Breast epithelium (tissue), 4 donors: Measurements from ENCODE around the gene SMARCA4. TPM values are rescaled to one million over a fixed set of nuclear protein-coding genes. Genes with fewer than 3 reads are reported as not detected.
A peak's percentile ranks its signal among the peaks of the same experiment; 100 is the strongest.
"Not testable (repeated sequence)": the region's sequence is repeated elsewhere in the genome, so short reads cannot be mapped to it uniquely, and the experiment has no call there.

Experiments
- DNase-seq, 2 donors: peaks; one replicate each; pipeline ENCODE4 v3.0.0-alpha.2; 2019; ENCODE audit warnings: low spot score in 2 of 2
- H3K27ac ChIP-seq, 2 donors: fragments of 200-600 bp; sonication (generic) in 1 of 2; one replicate each; pipeline ENCODE4 v1.5.1; 2016 to 2019; ENCODE audit warnings: mild to moderate bottlenecking in 1 of 2
- H3K27me3 ChIP-seq, 2 donors: fragments of 200-600 bp; sonication (generic) in 1 of 2; one replicate each; pipeline versions ENCODE4 v1.5.1 to v1.6.0; 2017 to 2019; ENCODE audit warnings: control low read depth in 1 of 2, mild to moderate bottlenecking in 1 of 2
- H3K36me3 ChIP-seq: fragments of 200-600 bp; one replicate; pipeline ENCODE4 v1.5.1; 2019
- H3K4me1 ChIP-seq, 2 donors: fragments of 200-600 bp; sonication (generic); one replicate each; pipeline ENCODE4 v1.5.1; 2016 to 2019; ENCODE audit warnings: control low read depth in 1 of 2
- H3K4me3 ChIP-seq, 3 donors: fragments of 200-600 bp; sonication (generic); 1 replicate in 2 of 3; 2 replicates in 1 of 3; pipeline ENCODE4 v1.5.1; 2016 to 2019; ENCODE audit warnings: mild to moderate bottlenecking in 3 of 3, moderate library complexity in 2 of 3
- H3K9me3 ChIP-seq, 2 donors: fragments of 200-600 bp; sonication (generic) in 1 of 2; one replicate each; pipeline ENCODE4 v1.5.1; 2016 to 2019; ENCODE audit warnings: control low read depth in 1 of 2
- POLR2A ChIP-seq: fragments of 450-650 bp; IDR thresholded peaks from one replicate; pipeline ENCODE4 v1.6.1; 2016; ENCODE audit warnings: antibody characterized with exemption, mild to moderate bottlenecking, moderate library complexity
- POLR2AphosphoS5 ChIP-seq, 3 donors: sonication (generic); formaldehyde crosslinking; IDR thresholded peaks; one replicate each; pipeline ENCODE4 v1.6.1; 2017; ENCODE audit warnings: antibody characterized with exemption in 3 of 3
- intact Hi-C: fragments of 100-400 bp; cut with DNase I; formaldehyde crosslinking; loops from one replicate; pipeline ENCODE4 v1.15.1; 2023; ENCODE audit warnings: low total_unique reads
- total RNA-seq, 3 donors: library from RNA; depleted of rRNA; stranded (reverse); fragments of >200 nt; gene quantifications; one replicate each; pipeline ENCODE4 v1.1.0, GENCODE V29; 2016
- TF ChIP-seq, protein P1 (sequence below), 3 donors: fragments of 450-650 bp; IDR thresholded peaks; one replicate each; pipeline ENCODE4 v1.5.1; 2016 to 2017; ENCODE audit warnings: antibody characterized with exemption in 3 of 3, mild to moderate bottlenecking in 3 of 3, moderate library complexity in 3 of 3

Gene SMARCA4
- total RNA-seq, 3 donors from 2014 or later = 36.8 to 78.3 (median 72.4) TPM

GRCh38 chr19:11073568-11073967 is 112.7 kb downstream of the SMARCA4 start:
- no peaks in the 10 kb centered on the region for H3K9me3 ChIP-seq
- intact Hi-C loops = no loop called here
- DNase-seq = no peak
- no peaks in the 10 kb centered on the region for H3K27me3 ChIP-seq
- no peak overlapping the region for H3K4me3 ChIP-seq
- TF ChIP-seq POLR2AphosphoS5 (IDR thresholded peaks at IDR 0.05) = no peak
- TF ChIP-seq, protein P1, sequence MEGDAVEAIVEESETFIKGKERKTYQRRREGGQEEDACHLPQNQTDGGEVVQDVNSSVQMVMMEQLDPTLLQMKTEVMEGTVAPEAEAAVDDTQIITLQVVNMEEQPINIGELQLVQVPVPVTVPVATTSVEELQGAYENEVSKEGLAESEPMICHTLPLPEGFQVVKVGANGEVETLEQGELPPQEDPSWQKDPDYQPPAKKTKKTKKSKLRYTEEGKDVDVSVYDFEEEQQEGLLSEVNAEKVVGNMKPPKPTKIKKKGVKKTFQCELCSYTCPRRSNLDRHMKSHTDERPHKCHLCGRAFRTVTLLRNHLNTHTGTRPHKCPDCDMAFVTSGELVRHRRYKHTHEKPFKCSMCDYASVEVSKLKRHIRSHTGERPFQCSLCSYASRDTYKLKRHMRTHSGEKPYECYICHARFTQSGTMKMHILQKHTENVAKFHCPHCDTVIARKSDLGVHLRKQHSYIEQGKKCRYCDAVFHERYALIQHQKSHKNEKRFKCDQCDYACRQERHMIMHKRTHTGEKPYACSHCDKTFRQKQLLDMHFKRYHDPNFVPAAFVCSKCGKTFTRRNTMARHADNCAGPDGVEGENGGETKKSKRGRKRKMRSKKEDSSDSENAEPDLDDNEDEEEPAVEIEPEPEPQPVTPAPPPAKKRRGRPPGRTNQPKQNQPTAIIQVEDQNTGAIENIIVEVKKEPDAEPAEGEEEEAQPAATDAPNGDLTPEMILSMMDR (IDR thresholded peaks at IDR 0.05) = no peak
- H3K4me1 ChIP-seq = no peaks in the 10 kb centered on the region
- no peak overlapping the region for H3K27ac ChIP-seq
- H3K36me3 ChIP-seq = no peaks in the 10 kb centered on the region

- H3K27me3 ChIP-seq, H3K27ac ChIP-seq, H3K9me3 ChIP-seq, H3K4me3 ChIP-seq, intact Hi-C loops, DNase-seq, H3K36me3 ChIP-seq, H3K4me1 ChIP-seq: not testable (repeated sequence)
Observed at GRCh38 chr19:11076792-11077191, 116.0 kb downstream of the SMARCA4 start.

DNA sequence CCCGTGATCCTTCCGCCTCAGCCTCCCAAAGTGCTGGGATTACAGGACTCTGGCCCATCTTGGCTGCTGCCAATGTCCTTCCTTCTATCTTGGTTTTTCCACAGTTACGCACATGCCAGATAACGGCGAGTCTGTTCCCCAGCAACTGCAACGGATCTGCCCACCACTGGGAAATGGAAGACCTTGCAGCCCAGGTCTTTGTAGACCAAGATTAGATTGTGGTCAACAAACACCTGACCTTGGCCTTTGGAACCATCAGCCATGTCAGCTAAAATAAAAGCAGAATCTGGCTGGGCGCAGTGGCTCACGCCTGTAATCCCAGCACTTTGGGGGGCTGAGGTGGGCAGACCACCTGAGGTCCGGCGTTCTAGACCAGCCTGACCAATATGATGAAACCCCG is 118.1 kb downstream of the SMARCA4 start:
- Histone ChIP-seq H3K9me3 (no peaks in the 10 kb centered on the region), H3K36me3 (no peaks in the 10 kb centered on the region), H3K27ac (no peak overlapping the region), H3K4me3 (no peak overlapping the region), H3K27me3 (no peaks in the 10 kb centered on the region), H3K4me1 (peaks cover 0 to 2% of the 10 kb centered on the region in 2 donors)
- intact Hi-C loops = no loop called here
- DNase-seq = no peak
- no peak for TF ChIP-seq POLR2AphosphoS5 (IDR thresholded peaks at IDR 0.05)
- no peak for TF ChIP-seq POLR2A
- TF ChIP-seq, protein P1 (IDR thresholded peaks at IDR 0.05) = no peak

DNA sequence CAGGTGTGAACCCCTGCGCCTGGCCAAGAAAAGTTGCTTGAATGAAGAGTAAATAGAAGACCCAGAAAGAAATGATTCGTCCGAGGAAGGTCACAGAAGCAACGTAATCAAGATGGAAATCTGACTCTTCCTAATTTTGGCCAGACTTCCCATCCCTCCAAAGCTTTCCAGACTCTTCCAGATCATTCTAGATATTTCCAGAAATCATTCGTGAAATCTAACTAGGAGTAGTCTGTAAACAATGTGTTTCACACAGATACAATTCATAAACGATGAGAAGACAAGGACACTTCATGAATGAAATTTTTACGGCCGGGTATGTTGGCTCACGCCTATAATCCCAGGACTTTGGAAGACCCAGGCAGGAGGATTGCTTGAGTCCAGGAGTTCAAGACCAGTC is 119.2 kb downstream of the SMARCA4 start:
- H3K4me3 ChIP-seq = no peak overlapping the region
- intact Hi-C loops = loop anchor here (5.0 kb wide), 1 partner anchor 552 kb away; no protein-coding TSS in a partner anchor
- peaks cover 0 to 4% of the 10 kb centered on the region in 2 donors for H3K4me1 ChIP-seq
- no peak for DNase-seq
- no peaks in the 10 kb centered on the region for H3K9me3 ChIP-seq
- no peak overlapping the region for H3K27ac ChIP-seq
- TF ChIP-seq POLR2AphosphoS5 (IDR thresholded peaks at IDR 0.05) = no peak
- no peak for TF ChIP-seq POLR2A
- TF ChIP-seq, protein P1 (IDR thresholded peaks at IDR 0.05) = no peak
- H3K27me3 ChIP-seq = no peaks in the 10 kb centered on the region
- no peaks in the 10 kb centered on the region for H3K36me3 ChIP-seq

DNA sequence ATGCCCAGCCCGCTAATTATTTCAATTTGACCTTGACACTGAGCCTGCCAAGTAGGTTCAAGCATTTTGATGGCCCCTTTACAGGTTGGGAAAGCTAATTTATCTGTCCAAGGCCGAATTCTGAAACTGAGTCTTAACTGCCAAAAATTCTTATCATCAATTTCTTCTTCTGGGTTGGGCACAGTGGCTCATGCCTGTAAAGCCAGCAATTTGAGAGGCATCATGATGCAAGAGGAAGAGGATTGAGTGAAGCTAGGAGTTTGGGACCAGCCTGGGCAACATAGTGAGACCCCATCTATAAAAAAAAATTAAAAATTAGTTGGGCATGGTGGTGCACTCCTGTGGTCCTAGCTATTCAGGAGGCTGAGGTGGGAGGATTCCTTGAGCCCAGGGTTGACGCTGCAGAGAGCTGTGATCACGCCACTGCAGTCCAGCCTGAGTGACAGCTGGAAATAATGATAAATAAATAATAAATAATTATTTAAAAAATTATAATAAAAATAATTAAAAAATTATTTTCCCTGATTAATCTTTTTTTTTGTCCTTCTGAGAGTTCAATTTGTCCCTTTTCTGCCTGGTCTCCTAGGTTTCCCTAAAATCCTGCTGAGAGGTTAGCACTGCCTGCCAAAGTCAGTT is 127.2 kb downstream of the SMARCA4 start:
- DNase-seq = no peak
- peak overlapping the region; percentile 98 to 99 for H3K27ac ChIP-seq
- H3K4me1 ChIP-seq = peaks cover 7 to 13% of the 10 kb centered on the region in 2 donors
- intact Hi-C loops = no loop called here
- no peaks in the 10 kb centered on the region for H3K27me3 ChIP-seq
- no peaks in the 10 kb centered on the region for H3K36me3 ChIP-seq
- no peak overlapping the region for H3K4me3 ChIP-seq
- H3K9me3 ChIP-seq = no peaks in the 10 kb centered on the region
- TF ChIP-seq POLR2AphosphoS5 (IDR thresholded peaks at IDR 0.05) (no peak), POLR2A (no peak)
- TF ChIP-seq, protein P1 (IDR thresholded peaks at IDR 0.05) = no peak
